Effector memory CD4-positive, alpha-beta T cell (primary cell): ENCODE results near the gene CRACR2A.

Source experiments
- DNase-seq, 3 donors: peaks; one replicate each; pipeline ENCODE4 v3.0.0-alpha.2; 2020
- H3K27ac ChIP-seq: 2 replicates; pipeline ENCODE4 v1.7.0; 2013; ENCODE audit warnings: mild to moderate bottlenecking, low read length, moderate library complexity; ENCODE audit not compliant: insufficient read depth, poor library complexity, severe bottlenecking
- H3K27me3 ChIP-seq: replicated peaks from 2 replicates; pipeline ENCODE4 v1.7.0; 2013; ENCODE audit warnings: mild to moderate bottlenecking, low read length; ENCODE audit not compliant: insufficient read depth, control insufficient read depth, poor library complexity, severe bottlenecking
- H3K36me3 ChIP-seq: 2 replicates; pipeline ENCODE4 v1.7.0; 2013; ENCODE audit warnings: mild to moderate bottlenecking, low read length, moderate library complexity; ENCODE audit not compliant: control insufficient read depth, insufficient read depth
- H3K4me1 ChIP-seq: 2 replicates; pipeline ENCODE4 v1.7.0; 2013; ENCODE audit warnings: low read length, mild to moderate bottlenecking; ENCODE audit not compliant: control insufficient read depth, insufficient read depth, poor library complexity, severe bottlenecking
- H3K4me3 ChIP-seq: 2 replicates; pipeline ENCODE4 v1.7.0; 2013; ENCODE audit warnings: low read length, low read depth, mild to moderate bottlenecking; ENCODE audit not compliant: insufficient read depth, poor library complexity, severe bottlenecking
- H3K9me3 ChIP-seq: 2 replicates; pipeline ENCODE4 v1.7.0; 2013; ENCODE audit warnings: mild to moderate bottlenecking, low read length, moderate library complexity; ENCODE audit not compliant: control insufficient read depth

The CRACR2A gene

GRCh38 chr12:3777206-3777809 is 24.4 kb upstream of the CRACR2A start:
- DNase-seq = no peak
- Histone ChIP-seq H3K4me1 (no peaks in the 10 kb centered on the region), H3K9me3 (no peaks in the 10 kb centered on the region), H3K36me3 (no peaks in the 10 kb centered on the region), H3K4me3 (no peak overlapping the region), H3K27me3 (no peaks in the 10 kb centered on the region), H3K27ac (no peak overlapping the region)

GRCh38 chr12:3775385-3776035 is 22.6 kb upstream of the CRACR2A start:
- no peaks in the 10 kb centered on the region for H3K9me3 ChIP-seq
- H3K27ac ChIP-seq = no peak overlapping the region
- no peak overlapping the region for H3K4me3 ChIP-seq
- no peaks in the 10 kb centered on the region for H3K36me3 ChIP-seq
- no peak for DNase-seq
- no peaks in the 10 kb centered on the region for H3K4me1 ChIP-seq
- no peaks in the 10 kb centered on the region for H3K27me3 ChIP-seq

GRCh38 chr12:3772380-3772779 is 19.5 kb upstream of the CRACR2A start:
- DNase-seq = no peak
- no peak overlapping the region for H3K27ac ChIP-seq
- H3K36me3 ChIP-seq = no peaks in the 10 kb centered on the region
- H3K4me3 ChIP-seq = no peak overlapping the region
- H3K9me3 ChIP-seq = no peaks in the 10 kb centered on the region
- H3K4me1 ChIP-seq = no peaks in the 10 kb centered on the region
- no peaks in the 10 kb centered on the region for H3K27me3 ChIP-seq

- no peaks in the 10 kb centered on the region for H3K9me3 ChIP-seq
These were observed 18.9 kb upstream of the CRACR2A start for GRCh38 chr12:3771853-3772252.

GRCh38 chr12:3770891-3771290 is 18.0 kb upstream of the CRACR2A start:
- Histone ChIP-seq H3K4me3 (no peak overlapping the region), H3K9me3 (no peaks in the 10 kb centered on the region), H3K27ac (no peak overlapping the region), H3K27me3 (no peaks in the 10 kb centered on the region), H3K36me3 (no peaks in the 10 kb centered on the region), H3K4me1 (no peaks in the 10 kb centered on the region)
- no peak for DNase-seq

More at GRCh38 chr12:3771853-3772252, 18.9 kb upstream of the CRACR2A start:
- no peaks in the 10 kb centered on the region for H3K4me1 ChIP-seq
- no peaks in the 10 kb centered on the region for H3K27me3 ChIP-seq
- no peaks in the 10 kb centered on the region for H3K36me3 ChIP-seq
- H3K27ac ChIP-seq = no peak overlapping the region
- no peak overlapping the region for H3K4me3 ChIP-seq
- DNase-seq = no peak

GRCh38 chr12:3768911-3769447 is 16.1 kb upstream of the CRACR2A start:
- Histone ChIP-seq H3K4me3 (no peak overlapping the region), H3K27ac (no peak overlapping the region), H3K27me3 (no peaks in the 10 kb centered on the region), H3K36me3 (no peaks in the 10 kb centered on the region), H3K4me1 (no peaks in the 10 kb centered on the region), H3K9me3 (no peaks in the 10 kb centered on the region)
- DNase-seq = no peak

- Histone ChIP-seq H3K9me3 (no peaks in the 10 kb centered on the region), H3K4me1 (no peaks in the 10 kb centered on the region), H3K27me3 (no peaks in the 10 kb centered on the region), H3K4me3 (no peak overlapping the region), H3K36me3 (no peaks in the 10 kb centered on the region), H3K27ac (no peak overlapping the region)
- no peak for DNase-seq
These were observed 8.3 kb upstream of the CRACR2A start for GRCh38 chr12:3761116-3761735.

- Histone ChIP-seq H3K36me3 (no peaks in the 10 kb centered on the region), H3K9me3 (no peaks in the 10 kb centered on the region), H3K4me1 (no peaks in the 10 kb centered on the region), H3K4me3 (no peak overlapping the region), H3K27ac (no peak overlapping the region), H3K27me3 (no peaks in the 10 kb centered on the region)
- no peak for DNase-seq
These were observed 7.0 kb upstream of the CRACR2A start for GRCh38 chr12:3759878-3760277.

GRCh38 chr12:3757261-3757660 is 4.4 kb upstream of the CRACR2A start:
- no peak for DNase-seq
- H3K27ac ChIP-seq = no peak overlapping the region
- peaks cover 18% of the 10 kb centered on the region for H3K4me1 ChIP-seq
- H3K27me3 ChIP-seq = no peaks in the 10 kb centered on the region
- H3K36me3 ChIP-seq = no peaks in the 10 kb centered on the region
- H3K4me3 ChIP-seq = no peak overlapping the region
- no peaks in the 10 kb centered on the region for H3K9me3 ChIP-seq

- H3K27ac ChIP-seq = no peak overlapping the region
- peaks cover 32% of the 10 kb centered on the region for H3K4me1 ChIP-seq
- no peaks in the 10 kb centered on the region for H3K9me3 ChIP-seq
- no peak overlapping the region for H3K4me3 ChIP-seq
- no peaks in the 10 kb centered on the region for H3K27me3 ChIP-seq
- H3K36me3 ChIP-seq = no peaks in the 10 kb centered on the region
- DNase-seq = no peak
These were observed 3.0 kb upstream of the CRACR2A start for GRCh38 chr12:3755898-3756297.
